ENCODE results near the gene NFIX.

NFIX gene

GRCh38 chr19:13020002-13020414 is 24.7 kb downstream of the NFIX start:
- DNase-seq (ENCODE audit: low spot score) = no peak

DNA sequence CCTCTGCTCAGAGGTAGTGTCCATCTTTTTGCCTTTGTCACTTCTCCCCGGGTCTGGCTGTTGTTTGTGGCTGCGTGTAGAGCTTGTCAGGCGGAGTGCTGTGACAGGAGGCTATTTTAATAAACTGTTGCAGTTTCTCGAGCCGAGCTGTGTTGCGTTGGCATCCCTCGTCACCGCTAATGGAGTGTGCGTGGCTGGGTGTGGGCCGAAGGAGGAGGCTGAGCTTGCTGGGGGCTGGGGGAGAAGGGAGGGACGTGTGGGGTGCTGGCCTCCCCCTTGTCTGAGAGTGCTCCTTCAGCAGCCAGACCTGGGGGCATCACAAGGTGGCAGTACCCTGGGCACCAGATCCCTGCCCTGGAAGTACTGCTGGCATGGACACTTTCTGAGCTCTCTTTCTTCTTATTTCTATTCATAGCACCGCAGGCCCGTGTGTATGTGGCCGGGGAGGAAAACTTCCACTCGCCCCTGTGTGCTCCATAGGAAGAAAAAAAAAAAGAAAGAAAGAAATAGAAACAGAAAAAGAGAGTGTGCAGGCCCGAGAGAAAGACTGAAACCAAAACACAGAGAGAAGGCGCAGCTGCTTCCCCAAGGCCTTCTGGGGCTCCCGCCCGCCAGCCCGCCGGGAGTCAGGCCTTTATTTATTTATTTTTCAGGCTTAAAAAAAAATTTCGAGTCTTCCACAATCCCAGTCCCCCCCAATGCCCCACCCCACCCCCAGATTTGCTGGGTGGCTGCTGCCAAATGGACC is 27.0 kb downstream of the NFIX start:
- peak; percentile 23 for DNase-seq (ENCODE audit: low spot score)

GRCh38 chr19:13022859-13023636 is 27.8 kb downstream of the NFIX start:
- DNase-seq (ENCODE audit: low spot score) = peak; percentile 66

DNA sequence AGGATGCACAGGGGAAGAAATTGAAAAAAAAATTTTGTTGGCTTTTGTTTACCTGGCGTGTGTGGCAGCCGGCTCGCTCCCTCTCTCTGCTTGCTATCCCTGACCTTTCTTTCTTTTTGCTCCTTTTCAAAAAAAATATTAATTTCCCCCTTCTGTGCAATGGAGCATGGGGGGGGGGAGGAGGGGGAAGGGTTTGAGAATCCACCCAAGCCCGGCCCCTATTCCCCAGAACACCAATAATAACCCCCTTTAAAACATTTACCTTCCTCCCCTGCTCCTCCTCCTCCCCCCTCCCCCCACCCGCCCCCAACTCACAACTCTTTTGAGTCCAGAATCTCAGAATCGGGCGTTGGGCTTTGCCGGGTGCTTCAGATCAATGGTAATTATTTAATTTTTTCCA is 28.4 kb downstream of the NFIX start:
- DNase-seq (ENCODE audit: low spot score) = no peak

DNA sequence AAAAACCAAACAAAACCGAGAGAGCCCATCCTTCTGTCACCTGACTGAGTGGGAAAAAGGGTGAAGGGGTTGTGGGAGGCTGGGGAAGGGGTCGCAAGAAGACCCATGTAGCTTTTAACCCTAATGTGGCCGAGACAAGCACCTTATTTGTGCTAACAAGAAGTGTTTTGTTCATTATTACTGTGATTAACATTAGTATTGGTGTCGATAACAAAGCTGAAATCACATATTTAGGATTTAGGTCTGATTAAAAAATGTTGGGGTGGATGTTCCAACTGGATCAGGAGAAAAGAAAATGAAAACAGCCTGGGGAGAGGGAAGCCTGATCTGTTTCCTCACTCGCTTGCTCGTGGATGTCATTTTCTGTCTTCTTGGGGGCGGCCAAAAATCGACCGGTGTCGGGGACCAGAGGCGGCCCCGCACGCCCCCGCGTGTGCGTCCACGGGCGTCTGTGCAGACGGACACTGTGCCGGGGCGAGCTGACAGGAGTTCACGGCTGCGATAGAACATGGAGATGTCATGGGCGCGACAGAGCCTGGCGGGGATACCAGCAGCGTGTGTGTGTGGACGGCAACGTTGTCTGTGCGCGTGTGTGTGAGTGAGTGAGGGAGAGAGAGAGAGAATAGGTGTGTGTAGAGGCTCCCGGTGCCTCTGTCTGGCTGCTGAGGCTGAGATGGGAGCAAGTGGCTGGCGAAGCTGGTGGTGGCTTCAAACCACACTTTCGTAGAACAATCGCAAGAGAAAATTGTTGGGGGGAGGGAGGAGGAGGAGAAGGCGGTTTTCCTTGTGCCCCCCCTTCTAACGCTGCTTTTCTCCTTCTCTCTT is 29.1 kb downstream of the NFIX start:
- DNase-seq (ENCODE audit: low spot score) = no peak

DNA sequence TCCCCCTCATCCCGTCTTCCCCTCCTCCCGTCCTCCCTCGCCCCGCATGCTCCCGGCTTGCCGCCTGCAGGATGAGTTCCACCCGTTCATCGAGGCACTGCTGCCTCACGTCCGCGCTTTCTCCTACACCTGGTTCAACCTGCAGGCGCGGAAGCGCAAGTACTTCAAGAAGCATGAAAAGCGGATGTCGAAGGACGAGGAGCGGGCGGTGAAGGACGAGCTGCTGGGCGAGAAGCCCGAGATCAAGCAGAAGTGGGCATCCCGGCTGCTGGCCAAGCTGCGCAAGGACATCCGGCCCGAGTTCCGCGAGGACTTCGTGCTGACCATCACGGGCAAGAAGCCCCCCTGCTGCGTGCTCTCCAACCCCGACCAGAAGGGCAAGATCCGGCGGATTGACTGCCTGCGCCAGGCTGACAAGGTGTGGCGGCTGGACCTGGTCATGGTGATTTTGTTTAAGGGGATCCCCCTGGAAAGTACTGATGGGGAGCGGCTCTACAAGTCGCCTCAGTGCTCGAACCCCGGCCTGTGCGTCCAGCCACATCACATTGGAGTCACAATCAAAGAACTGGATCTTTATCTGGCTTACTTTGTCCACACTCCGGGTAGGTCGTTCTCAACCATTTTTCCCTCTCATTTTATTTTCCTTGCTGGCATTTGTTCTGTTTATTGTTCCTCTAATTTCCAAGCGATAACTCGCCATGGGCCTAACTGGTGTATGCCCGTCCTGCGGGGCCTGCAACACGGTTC is 29.8 kb downstream of the NFIX start:
- no peak for DNase-seq (ENCODE audit: low spot score)

GRCh38 chr19:13025819-13026456 is 30.7 kb downstream of the NFIX start:
- DNase-seq (ENCODE audit: low spot score) = no peak

GRCh38 chr19:13026462-13027370 is 31.4 kb downstream of the NFIX start:
- DNase-seq (ENCODE audit: low spot score) = no peak

DNA sequence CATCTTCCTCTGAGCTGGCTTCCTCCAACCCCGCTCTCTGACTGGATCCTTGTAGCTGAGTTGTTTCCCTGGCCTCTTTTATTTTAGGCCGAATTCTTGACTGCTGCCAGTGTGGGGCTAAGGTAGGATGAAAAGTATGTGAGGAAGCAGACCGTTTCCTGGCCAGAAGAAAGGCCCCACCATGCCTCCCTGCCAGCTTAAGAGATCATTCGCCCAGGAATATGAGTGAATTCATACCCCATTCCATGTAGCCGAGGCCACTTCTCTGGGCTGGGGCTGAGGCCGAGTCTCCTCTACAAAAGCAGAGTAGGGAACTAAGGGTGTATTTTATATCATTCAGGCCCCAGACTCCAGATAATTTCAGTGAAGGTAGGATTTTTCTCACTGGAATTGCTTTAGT is 32.3 kb downstream of the NFIX start:
- no peak for DNase-seq (ENCODE audit: low spot score)

DNA sequence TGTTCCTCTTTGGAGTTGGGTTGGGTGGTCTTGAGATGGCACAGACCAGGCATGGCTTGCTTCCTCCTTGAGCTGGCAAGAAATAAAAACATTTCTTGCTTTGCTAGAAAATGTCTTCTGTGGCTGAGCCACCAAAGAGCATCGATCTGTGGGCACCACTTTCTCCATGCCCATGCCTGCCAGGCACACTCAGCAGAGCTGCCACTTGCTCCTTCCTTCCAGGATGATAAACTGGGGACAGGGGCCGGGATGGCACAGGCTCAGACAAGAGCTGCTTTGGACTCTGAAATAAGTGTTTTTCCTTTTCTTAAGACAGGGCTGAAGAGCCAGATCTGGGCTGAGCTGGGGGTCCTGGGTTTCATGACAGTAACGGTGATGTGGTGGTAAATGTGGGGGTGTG is 32.8 kb downstream of the NFIX start:
- DNase-seq (ENCODE audit: low spot score) = no peak

- no peak for DNase-seq (ENCODE audit: low spot score)
These were observed 34.1 kb downstream of the NFIX start for GRCh38 chr19:13029301-13029880.

DNA sequence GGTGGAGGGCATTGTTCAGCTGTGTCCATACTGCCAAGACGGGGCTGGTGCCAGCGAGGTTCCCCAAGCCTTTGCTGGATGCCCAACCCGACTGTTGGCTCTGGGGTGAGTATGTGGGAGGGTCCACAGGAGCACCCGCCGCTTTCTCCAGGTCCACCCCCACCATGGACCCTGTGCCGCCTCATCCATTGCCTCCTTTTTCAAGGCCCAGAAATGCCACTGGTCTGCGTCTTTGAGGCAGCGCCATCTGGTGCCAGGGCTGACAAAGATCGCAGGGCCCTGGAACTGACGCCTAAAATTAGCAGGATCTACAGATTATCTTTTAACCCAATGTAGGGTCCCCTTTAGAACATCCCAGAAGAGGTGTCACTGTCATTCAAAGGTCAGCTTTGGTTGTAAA is 34.6 kb downstream of the NFIX start:
- peak; percentile 61 for DNase-seq (ENCODE audit: low spot score)

- no peak for DNase-seq (ENCODE audit: low spot score)
These were observed 36.8 kb downstream of the NFIX start for GRCh38 chr19:13031917-13032623.

DNA sequence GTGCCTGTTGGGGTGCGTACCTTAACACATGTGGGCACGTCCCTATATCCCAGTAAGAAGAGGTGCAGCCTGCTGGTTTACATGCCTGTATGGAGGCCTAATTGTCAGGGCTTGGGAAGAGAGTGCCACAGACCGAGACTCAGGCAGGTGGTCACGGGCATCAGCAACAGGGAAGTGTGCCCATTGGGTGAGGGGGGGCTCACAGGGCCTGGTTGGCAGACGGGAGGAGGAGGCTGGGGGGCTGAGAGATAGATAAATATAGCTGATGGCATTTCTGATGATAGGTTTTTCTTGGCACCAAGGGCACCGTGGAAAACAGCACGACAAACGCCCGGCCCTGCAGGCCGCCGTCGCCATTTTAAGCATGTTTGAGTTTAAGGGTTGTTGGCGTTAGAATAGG is 37.6 kb downstream of the NFIX start:
- no peak for DNase-seq (ENCODE audit: low spot score)

GRCh38 chr19:13033244-13033643 is 38.0 kb downstream of the NFIX start:
- DNase-seq (ENCODE audit: low spot score) = peak; percentile 54

DNA sequence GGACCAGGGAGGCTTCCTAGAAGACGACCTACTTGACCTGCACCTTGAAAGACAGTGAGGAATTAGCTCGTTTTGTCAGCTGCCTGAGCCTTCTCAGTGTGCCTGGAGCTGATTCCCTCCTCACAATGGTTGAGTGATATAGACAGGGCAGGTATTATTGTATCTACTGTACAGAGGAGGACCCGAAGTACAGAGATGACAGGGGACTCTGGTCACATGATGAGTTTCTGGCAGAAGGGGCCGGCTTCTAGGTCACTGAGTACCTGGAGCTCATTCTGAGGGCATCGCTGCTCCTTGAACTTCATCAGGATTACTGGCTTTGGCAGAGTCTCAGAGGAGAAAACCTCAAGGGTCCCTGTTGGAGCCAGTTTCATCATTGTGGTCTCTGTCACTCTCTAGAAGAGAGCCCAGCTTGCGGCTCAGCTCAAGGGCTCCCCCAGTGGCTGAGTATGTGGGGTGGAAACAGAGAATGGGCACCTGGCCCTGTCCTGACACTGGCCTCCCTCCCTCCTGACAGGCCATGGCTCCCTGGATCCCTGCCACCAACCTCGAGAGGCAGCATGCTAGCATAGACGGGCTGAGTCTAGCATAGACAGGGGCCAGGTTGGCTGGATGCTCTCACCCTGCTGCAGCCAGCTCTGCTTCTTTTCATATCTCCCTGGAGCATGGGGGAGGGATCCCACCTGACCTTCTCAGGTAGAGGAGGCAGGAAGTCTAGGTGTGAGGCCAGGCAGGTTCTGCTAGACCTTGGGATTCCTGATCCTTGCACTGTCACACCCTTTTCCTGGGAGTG is 38.7 kb downstream of the NFIX start:
- DNase-seq (ENCODE audit: low spot score) = peak; percentile 83

GRCh38 chr19:13034636-13035035 is 39.4 kb downstream of the NFIX start:
- no peak for DNase-seq (ENCODE audit: low spot score)

GRCh38 chr19:13035820-13036365 is 40.6 kb downstream of the NFIX start:
- DNase-seq (ENCODE audit: low spot score) = no peak

Data from hematopoietic multipotent progenitor cell treated with erythropoietin and hydrocortisone succinate and interleukin-3 and kit ligand, for 15 days (in vitro differentiated cells).